ENCODE results near the gene SOX12.

DNA sequence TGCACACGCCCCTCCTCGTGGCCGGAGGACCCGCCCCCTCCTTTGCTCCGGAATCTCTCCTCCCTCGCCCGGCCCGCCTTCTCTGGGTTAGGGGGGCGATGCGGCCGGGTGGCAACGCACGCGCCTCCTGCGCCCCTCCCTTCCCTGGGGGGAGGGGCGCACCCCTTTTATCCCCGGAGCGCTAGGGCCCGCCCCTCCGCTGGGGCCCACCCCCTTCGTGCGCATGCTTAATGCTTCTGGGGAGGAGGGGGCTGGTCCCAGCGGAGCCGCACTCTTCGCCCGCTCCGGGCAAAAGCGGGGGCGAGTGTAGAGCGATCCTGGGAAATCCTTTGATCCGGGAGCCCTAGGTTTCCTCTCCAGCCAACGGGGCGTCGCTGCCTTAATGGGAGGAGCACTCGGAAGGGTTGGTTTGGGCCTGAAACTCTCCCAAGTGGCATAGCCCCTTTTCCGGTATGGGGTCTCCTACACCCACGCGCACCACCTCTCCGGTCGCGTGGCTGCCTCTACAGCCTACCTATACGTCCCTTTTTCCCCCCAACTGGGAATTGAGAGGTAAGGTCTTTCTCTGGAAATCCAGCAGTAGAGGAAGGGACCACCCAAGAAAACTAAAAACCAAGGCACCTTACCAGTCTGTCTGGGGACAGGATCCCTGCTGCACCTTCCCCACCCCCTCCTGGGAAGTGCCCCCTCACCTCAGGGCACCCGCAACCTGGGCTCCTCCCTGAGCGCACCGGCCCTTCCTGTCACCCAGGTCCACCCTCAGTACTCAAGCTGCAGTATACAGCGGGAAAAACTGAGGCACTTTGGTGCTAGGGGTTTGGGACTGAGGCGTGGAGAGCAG is 2.1 kb downstream of the SOX12 start:
- TF ChIP-seq, protein P1, sequence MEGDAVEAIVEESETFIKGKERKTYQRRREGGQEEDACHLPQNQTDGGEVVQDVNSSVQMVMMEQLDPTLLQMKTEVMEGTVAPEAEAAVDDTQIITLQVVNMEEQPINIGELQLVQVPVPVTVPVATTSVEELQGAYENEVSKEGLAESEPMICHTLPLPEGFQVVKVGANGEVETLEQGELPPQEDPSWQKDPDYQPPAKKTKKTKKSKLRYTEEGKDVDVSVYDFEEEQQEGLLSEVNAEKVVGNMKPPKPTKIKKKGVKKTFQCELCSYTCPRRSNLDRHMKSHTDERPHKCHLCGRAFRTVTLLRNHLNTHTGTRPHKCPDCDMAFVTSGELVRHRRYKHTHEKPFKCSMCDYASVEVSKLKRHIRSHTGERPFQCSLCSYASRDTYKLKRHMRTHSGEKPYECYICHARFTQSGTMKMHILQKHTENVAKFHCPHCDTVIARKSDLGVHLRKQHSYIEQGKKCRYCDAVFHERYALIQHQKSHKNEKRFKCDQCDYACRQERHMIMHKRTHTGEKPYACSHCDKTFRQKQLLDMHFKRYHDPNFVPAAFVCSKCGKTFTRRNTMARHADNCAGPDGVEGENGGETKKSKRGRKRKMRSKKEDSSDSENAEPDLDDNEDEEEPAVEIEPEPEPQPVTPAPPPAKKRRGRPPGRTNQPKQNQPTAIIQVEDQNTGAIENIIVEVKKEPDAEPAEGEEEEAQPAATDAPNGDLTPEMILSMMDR (conservative IDR thresholded peaks at IDR 0.05; ENCODE audit: low read depth, low read length), result no peak
- TF ChIP-seq EZH2 (IDR thresholded peaks at IDR 0.05; ENCODE audit: borderline replicate concordance, low read depth, low read length, poor library complexity, severe bottlenecking), result no peak

Measured in A673 (cell line).